ENCODE measurements around the gene TNPO1.

DNA sequence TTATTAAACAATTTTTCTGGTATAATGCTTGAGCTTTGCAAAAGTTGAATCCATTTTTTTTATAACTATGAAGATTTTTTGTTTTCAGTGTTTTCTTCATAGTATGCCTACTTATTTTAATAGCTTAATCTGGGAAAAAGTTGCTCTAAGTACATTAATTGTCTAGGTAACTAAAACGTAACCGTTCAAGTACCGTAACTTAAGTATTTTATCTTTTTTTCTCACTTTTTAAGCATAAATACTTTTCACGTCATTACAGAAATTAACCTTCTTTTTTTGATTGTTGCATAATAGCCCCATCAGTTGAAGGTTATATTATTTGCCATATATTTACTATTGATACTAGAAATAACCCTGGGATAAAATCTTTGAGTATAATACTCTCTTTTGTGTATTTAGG, 15.2 kb downstream of the TNPO1 start:
- TF ChIP-seq, protein P1, sequence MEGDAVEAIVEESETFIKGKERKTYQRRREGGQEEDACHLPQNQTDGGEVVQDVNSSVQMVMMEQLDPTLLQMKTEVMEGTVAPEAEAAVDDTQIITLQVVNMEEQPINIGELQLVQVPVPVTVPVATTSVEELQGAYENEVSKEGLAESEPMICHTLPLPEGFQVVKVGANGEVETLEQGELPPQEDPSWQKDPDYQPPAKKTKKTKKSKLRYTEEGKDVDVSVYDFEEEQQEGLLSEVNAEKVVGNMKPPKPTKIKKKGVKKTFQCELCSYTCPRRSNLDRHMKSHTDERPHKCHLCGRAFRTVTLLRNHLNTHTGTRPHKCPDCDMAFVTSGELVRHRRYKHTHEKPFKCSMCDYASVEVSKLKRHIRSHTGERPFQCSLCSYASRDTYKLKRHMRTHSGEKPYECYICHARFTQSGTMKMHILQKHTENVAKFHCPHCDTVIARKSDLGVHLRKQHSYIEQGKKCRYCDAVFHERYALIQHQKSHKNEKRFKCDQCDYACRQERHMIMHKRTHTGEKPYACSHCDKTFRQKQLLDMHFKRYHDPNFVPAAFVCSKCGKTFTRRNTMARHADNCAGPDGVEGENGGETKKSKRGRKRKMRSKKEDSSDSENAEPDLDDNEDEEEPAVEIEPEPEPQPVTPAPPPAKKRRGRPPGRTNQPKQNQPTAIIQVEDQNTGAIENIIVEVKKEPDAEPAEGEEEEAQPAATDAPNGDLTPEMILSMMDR (conservative IDR thresholded peaks at IDR 0.05 in 1 of 2, IDR thresholded peaks at IDR 0.05 in 1 of 2; ENCODE audit: extremely low read depth in 1 of 2, insufficient read depth in 1 of 2, low read depth in 1 of 2, low read length in 2 of 2), result no peak
- TF ChIP-seq EZH2 (IDR thresholded peaks at IDR 0.05; ENCODE audit: borderline replicate concordance, low read length), result no peak

All from mammary epithelial cell (primary cell).